ENCODE measurements around the gene DPP6. TPM values are rescaled to one million over a fixed set of nuclear protein-coding genes. Genes with fewer than 3 reads are reported as not detected.
"Not testable (repeated sequence)": the region's sequence is repeated elsewhere in the genome, so short reads cannot be mapped to it uniquely, and the experiment has no call there.

Gene DPP6
- total RNA-seq, 1 experiment from 2014 or later: not detected

DNA sequence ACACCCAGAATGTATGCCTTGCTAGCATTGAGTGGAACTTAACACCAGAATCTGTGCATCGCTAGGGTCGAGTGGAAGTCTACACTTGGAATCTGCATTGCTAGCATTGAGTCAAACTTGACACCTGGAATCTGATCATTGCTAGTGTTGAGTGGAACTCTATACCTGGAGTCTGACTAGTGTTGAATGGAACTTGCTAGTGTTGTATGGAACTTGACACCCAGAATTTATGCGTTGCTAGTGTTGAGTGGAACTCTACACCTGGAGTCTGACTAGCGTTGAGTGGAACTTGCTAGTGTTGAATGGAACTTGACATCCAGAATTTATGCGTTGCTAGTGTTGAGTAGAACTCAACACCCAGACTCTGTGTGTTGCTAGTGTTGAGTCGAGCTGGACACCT lies 110.7 kb downstream of the DPP6 start:
- POLR2A ChIA-PET (ENCODE audit: low non-redundant PET); BruUV-seq (replicated peaks); DNase-seq (ENCODE audit: low spot score); H3K9me3 ChIP-seq (ENCODE audit: low read depth, low read length, poor library complexity, severe bottlenecking); intact Hi-C loops (cut with micrococcal nuclease; ENCODE audit: unreplicated experiment); CTCF ChIA-PET; H3K36me3 ChIP-seq (ENCODE audit: insufficient read depth, low read length, poor library complexity, severe bottlenecking); H3K4me1 ChIP-seq (ENCODE audit: insufficient read depth, low read length, poor library complexity, severe bottlenecking); H3K27ac ChIP-seq (ENCODE audit: low read depth, low read length, poor library complexity, severe bottlenecking); H3K4me3 ChIP-seq (ENCODE audit: low read depth, low read length, poor library complexity, severe bottlenecking); H3K27me3 ChIP-seq (replicated peaks; ENCODE audit: insufficient read depth, low read depth, low read length, poor library complexity): not testable (repeated sequence)

DNA sequence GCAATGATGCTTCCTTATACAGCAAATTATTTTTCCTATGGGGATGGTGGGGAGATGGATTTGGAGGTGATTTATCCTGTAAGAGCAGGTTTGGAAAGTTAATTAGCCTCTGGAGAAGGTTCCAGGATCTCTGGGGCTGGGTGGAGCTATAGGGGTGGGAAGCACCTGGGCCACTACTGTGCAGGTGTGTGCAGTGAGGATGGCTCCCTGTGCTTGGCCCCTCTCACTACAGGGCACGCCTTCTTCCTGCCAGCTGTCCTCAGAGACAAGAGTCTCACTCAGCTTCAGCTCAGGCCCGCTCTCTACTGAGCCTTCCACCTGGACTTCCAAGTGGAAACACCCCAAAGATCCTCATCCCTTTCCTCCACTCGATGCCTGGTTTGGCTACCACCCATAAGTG lies 111.4 kb downstream of the DPP6 start:
- H3K36me3 ChIP-seq (ENCODE audit: insufficient read depth, low read length, poor library complexity, severe bottlenecking); H3K4me3 ChIP-seq (ENCODE audit: low read depth, low read length, poor library complexity, severe bottlenecking); H3K27me3 ChIP-seq (replicated peaks; ENCODE audit: insufficient read depth, low read depth, low read length, poor library complexity); H3K9me3 ChIP-seq (ENCODE audit: low read depth, low read length, poor library complexity, severe bottlenecking); H3K27ac ChIP-seq (ENCODE audit: low read depth, low read length, poor library complexity, severe bottlenecking); intact Hi-C loops (cut with micrococcal nuclease; ENCODE audit: unreplicated experiment); BruUV-seq (replicated peaks); DNase-seq (ENCODE audit: low spot score); H3K4me1 ChIP-seq (ENCODE audit: insufficient read depth, low read length, poor library complexity, severe bottlenecking); POLR2A ChIA-PET (ENCODE audit: low non-redundant PET); CTCF ChIA-PET: not testable (repeated sequence)

DNA sequence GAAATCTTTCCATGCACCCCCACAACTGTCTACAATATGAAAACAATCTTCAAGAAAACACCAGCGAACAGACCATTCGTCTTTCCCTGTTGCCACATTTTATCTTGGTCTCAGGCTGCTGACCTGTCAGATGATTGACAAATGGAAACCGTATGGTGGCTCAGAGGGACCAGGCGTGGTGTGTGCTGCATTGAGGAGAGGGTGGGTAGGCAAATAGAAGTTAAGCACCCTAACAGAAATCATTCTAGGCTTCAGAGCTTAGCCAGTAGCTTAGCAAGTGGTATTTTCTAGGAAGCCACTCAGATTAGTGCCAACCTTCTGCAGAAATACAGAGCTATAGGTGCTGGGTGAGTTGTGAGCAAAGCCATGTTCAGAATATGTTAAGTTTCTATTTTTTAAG lies 114.9 kb downstream of the DPP6 start:
- POLR2A ChIA-PET (ENCODE audit: low non-redundant PET): no interaction called here
- Histone ChIP-seq H3K27ac (ENCODE audit: low read depth, low read length, poor library complexity, severe bottlenecking) (no peak overlapping the region), H3K9me3 (ENCODE audit: low read depth, low read length, poor library complexity, severe bottlenecking) (peaks cover 5% of the 10 kb centered on the region), H3K4me1 (ENCODE audit: insufficient read depth, low read length, poor library complexity, severe bottlenecking) (no peaks in the 10 kb centered on the region), H3K4me3 (ENCODE audit: low read depth, low read length, poor library complexity, severe bottlenecking) (no peak overlapping the region), H3K36me3 (ENCODE audit: insufficient read depth, low read length, poor library complexity, severe bottlenecking) (no peaks in the 10 kb centered on the region), H3K27me3 (replicated peaks; ENCODE audit: insufficient read depth, low read depth, low read length, poor library complexity) (no peaks in the 10 kb centered on the region)
- TF ChIP-seq, protein P1, sequence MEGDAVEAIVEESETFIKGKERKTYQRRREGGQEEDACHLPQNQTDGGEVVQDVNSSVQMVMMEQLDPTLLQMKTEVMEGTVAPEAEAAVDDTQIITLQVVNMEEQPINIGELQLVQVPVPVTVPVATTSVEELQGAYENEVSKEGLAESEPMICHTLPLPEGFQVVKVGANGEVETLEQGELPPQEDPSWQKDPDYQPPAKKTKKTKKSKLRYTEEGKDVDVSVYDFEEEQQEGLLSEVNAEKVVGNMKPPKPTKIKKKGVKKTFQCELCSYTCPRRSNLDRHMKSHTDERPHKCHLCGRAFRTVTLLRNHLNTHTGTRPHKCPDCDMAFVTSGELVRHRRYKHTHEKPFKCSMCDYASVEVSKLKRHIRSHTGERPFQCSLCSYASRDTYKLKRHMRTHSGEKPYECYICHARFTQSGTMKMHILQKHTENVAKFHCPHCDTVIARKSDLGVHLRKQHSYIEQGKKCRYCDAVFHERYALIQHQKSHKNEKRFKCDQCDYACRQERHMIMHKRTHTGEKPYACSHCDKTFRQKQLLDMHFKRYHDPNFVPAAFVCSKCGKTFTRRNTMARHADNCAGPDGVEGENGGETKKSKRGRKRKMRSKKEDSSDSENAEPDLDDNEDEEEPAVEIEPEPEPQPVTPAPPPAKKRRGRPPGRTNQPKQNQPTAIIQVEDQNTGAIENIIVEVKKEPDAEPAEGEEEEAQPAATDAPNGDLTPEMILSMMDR (conservative IDR thresholded peaks at IDR 0.05; ENCODE audit: low read depth, low read length): no peak
- TF ChIP-seq EZH2 (IDR thresholded peaks at IDR 0.05; ENCODE audit: borderline replicate concordance, low read depth, low read length, poor library complexity, severe bottlenecking): no peak
- intact Hi-C loops (cut with micrococcal nuclease; ENCODE audit: unreplicated experiment): no loop called here
- CTCF ChIA-PET: no interaction called here
- no peak for DNase-seq (ENCODE audit: low spot score)
- BruUV-seq (replicated peaks): no TSS peak

DNA sequence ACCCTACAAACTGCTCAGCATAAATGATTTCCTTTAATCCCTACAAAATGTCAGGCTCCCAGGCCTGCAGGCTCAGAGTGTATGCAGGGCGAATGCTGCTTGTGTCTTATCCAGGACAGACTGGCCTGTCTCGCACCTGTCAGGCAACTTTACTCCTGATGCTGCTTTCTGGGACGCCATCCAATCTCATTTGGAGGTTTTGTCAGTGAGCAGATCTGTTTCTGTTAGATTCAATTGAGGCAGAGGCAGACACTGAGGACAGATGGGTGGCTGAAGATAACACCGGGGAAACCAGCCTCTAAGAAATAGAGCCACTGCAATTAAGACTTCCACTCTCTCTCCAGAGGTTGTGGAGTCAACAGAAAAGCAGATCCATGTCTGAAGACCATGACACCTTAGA lies 115.6 kb downstream of the DPP6 start:
- Histone ChIP-seq H3K36me3 (ENCODE audit: insufficient read depth, low read length, poor library complexity, severe bottlenecking) (no peaks in the 10 kb centered on the region), H3K4me3 (ENCODE audit: low read depth, low read length, poor library complexity, severe bottlenecking) (no peak overlapping the region), H3K27me3 (replicated peaks; ENCODE audit: insufficient read depth, low read depth, low read length, poor library complexity) (no peaks in the 10 kb centered on the region), H3K27ac (ENCODE audit: low read depth, low read length, poor library complexity, severe bottlenecking) (no peak overlapping the region), H3K9me3 (ENCODE audit: low read depth, low read length, poor library complexity, severe bottlenecking) (peaks cover 5% of the 10 kb centered on the region), H3K4me1 (ENCODE audit: insufficient read depth, low read length, poor library complexity, severe bottlenecking) (no peaks in the 10 kb centered on the region)
- POLR2A ChIA-PET (ENCODE audit: low non-redundant PET): no interaction called here
- CTCF ChIA-PET: no interaction called here
- no peak for DNase-seq (ENCODE audit: low spot score)
- TF ChIP-seq, protein P1 (conservative IDR thresholded peaks at IDR 0.05; ENCODE audit: low read depth, low read length): no peak
- no peak for TF ChIP-seq EZH2 (IDR thresholded peaks at IDR 0.05; ENCODE audit: borderline replicate concordance, low read depth, low read length, poor library complexity, severe bottlenecking)
- intact Hi-C loops (cut with micrococcal nuclease; ENCODE audit: unreplicated experiment): no loop called here
- BruUV-seq (replicated peaks): no TSS peak

All from A673 (cell line).